ENCODE results near the gene CMC2. TPM values are rescaled to one million over a fixed set of nuclear protein-coding genes. Genes with fewer than 3 reads are reported as not detected.
A peak's percentile ranks its signal among the peaks of the same experiment; 100 is the strongest.

CMC2 gene
- total RNA-seq, 1 donor from 2014 or later: 24.5 TPM

- Histone ChIP-seq H3K27ac (ENCODE audit: low read depth, low read length) (no peak overlapping the region), H3K36me3 (ENCODE audit: control insufficient read depth in 3 of 3, insufficient read depth in 3 of 3, low read length in 3 of 3) (no peaks in the 10 kb centered on the region), H3K9me3 (ENCODE audit: control insufficient read depth in 3 of 3, low read length in 3 of 3) (no peaks in the 10 kb centered on the region), H3K9ac (ENCODE audit: low read depth in 1 of 3, low read length in 3 of 3) (no peak overlapping the region), H3K27me3 (ENCODE audit: control insufficient read depth in 3 of 3, insufficient read depth in 3 of 3, low read length in 3 of 3) (no peaks in the 10 kb centered on the region), H3K4me3 (ENCODE audit: low read length in 3 of 3) (no peak overlapping the region), H3K4me1 (ENCODE audit: control insufficient read depth in 3 of 3, insufficient read depth in 3 of 3, low read length in 3 of 3) (no peaks in the 10 kb centered on the region)
These were observed 23.4 kb upstream of the CMC2 start for GRCh38 chr16:81029930-81030604.

GRCh38 chr16:81026429-81026828 lies 19.7 kb upstream of the CMC2 start:
- Histone ChIP-seq H3K9me3 (ENCODE audit: control insufficient read depth in 3 of 3, low read length in 3 of 3) (no peaks in the 10 kb centered on the region), H3K36me3 (ENCODE audit: control insufficient read depth in 3 of 3, insufficient read depth in 3 of 3, low read length in 3 of 3) (peaks cover 0 to under 1% (median under 1%) of the 10 kb centered on the region in 3 donors), H3K4me3 (ENCODE audit: low read length in 3 of 3) (no peak overlapping the region), H3K9ac (ENCODE audit: low read depth in 1 of 3, low read length in 3 of 3) (no peak overlapping the region), H3K27me3 (ENCODE audit: control insufficient read depth in 3 of 3, insufficient read depth in 3 of 3, low read length in 3 of 3) (no peaks in the 10 kb centered on the region), H3K27ac (ENCODE audit: low read depth, low read length) (no peak overlapping the region), H3K4me1 (ENCODE audit: control insufficient read depth in 3 of 3, insufficient read depth in 3 of 3, low read length in 3 of 3) (no peaks in the 10 kb centered on the region)

- Histone ChIP-seq H3K27ac (ENCODE audit: low read depth, low read length) (no peak overlapping the region), H3K9ac (ENCODE audit: low read depth in 1 of 3, low read length in 3 of 3) (no peak overlapping the region), H3K36me3 (ENCODE audit: control insufficient read depth in 3 of 3, insufficient read depth in 3 of 3, low read length in 3 of 3) (peaks cover 1 to 7% (median 6%) of the 10 kb centered on the region in 3 donors), H3K27me3 (ENCODE audit: control insufficient read depth in 3 of 3, insufficient read depth in 3 of 3, low read length in 3 of 3) (no peaks in the 10 kb centered on the region), H3K4me3 (ENCODE audit: low read length in 3 of 3) (no peak overlapping the region), H3K4me1 (ENCODE audit: control insufficient read depth in 3 of 3, insufficient read depth in 3 of 3, low read length in 3 of 3) (no peaks in the 10 kb centered on the region), H3K9me3 (ENCODE audit: control insufficient read depth in 3 of 3, low read length in 3 of 3) (no peaks in the 10 kb centered on the region)
These were observed 11.8 kb upstream of the CMC2 start for GRCh38 chr16:81018496-81018895.

GRCh38 chr16:81014672-81015071 lies 8.0 kb upstream of the CMC2 start:
- H3K27me3 ChIP-seq (ENCODE audit: control insufficient read depth in 3 of 3, insufficient read depth in 3 of 3, low read length in 3 of 3): no peaks in the 10 kb centered on the region
- H3K4me1 ChIP-seq (ENCODE audit: control insufficient read depth in 3 of 3, insufficient read depth in 3 of 3, low read length in 3 of 3): no peaks in the 10 kb centered on the region
- H3K9ac ChIP-seq (ENCODE audit: low read depth in 1 of 3, low read length in 3 of 3): no peak overlapping the region
- no peaks in the 10 kb centered on the region for H3K9me3 ChIP-seq (ENCODE audit: control insufficient read depth in 3 of 3, low read length in 3 of 3)
- peaks cover 0 to 5% (median 2%) of the 10 kb centered on the region in 3 donors for H3K36me3 ChIP-seq (ENCODE audit: control insufficient read depth in 3 of 3, insufficient read depth in 3 of 3, low read length in 3 of 3)
- no peak overlapping the region for H3K27ac ChIP-seq (ENCODE audit: low read depth, low read length)
- no peak overlapping the region for H3K4me3 ChIP-seq (ENCODE audit: low read length in 3 of 3)

GRCh38 chr16:81012974-81013373 lies 6.3 kb upstream of the CMC2 start:
- H3K9me3 ChIP-seq (ENCODE audit: control insufficient read depth in 3 of 3, low read length in 3 of 3): no peaks in the 10 kb centered on the region
- H3K36me3 ChIP-seq (ENCODE audit: control insufficient read depth in 3 of 3, insufficient read depth in 3 of 3, low read length in 3 of 3): peaks cover 0 to 5% (median 2%) of the 10 kb centered on the region in 3 donors
- H3K27me3 ChIP-seq (ENCODE audit: control insufficient read depth in 3 of 3, insufficient read depth in 3 of 3, low read length in 3 of 3): no peaks in the 10 kb centered on the region
- H3K4me3 ChIP-seq (ENCODE audit: low read length in 3 of 3): no peak overlapping the region
- H3K9ac ChIP-seq (ENCODE audit: low read depth in 1 of 3, low read length in 3 of 3): no peak overlapping the region
- H3K27ac ChIP-seq (ENCODE audit: low read depth, low read length): no peak overlapping the region
- H3K4me1 ChIP-seq (ENCODE audit: control insufficient read depth in 3 of 3, insufficient read depth in 3 of 3, low read length in 3 of 3): peaks cover 0 to under 1% (median 0%) of the 10 kb centered on the region in 3 donors

GRCh38 chr16:81008505-81008789 lies 1.8 kb upstream of the CMC2 start:
- no peak overlapping the region for H3K9ac ChIP-seq (ENCODE audit: low read depth in 1 of 3, low read length in 3 of 3)
- H3K9me3 ChIP-seq (ENCODE audit: control insufficient read depth in 3 of 3, low read length in 3 of 3): no peaks in the 10 kb centered on the region
- H3K36me3 ChIP-seq (ENCODE audit: control insufficient read depth in 3 of 3, insufficient read depth in 3 of 3, low read length in 3 of 3): peaks cover 0 to 4% (median 0%) of the 10 kb centered on the region in 3 donors
- H3K27me3 ChIP-seq (ENCODE audit: control insufficient read depth in 3 of 3, insufficient read depth in 3 of 3, low read length in 3 of 3): no peaks in the 10 kb centered on the region
- peaks cover 15 to 21% (median 18%) of the 10 kb centered on the region in 3 donors for H3K4me1 ChIP-seq (ENCODE audit: control insufficient read depth in 3 of 3, insufficient read depth in 3 of 3, low read length in 3 of 3)
- no peak overlapping the region for H3K27ac ChIP-seq (ENCODE audit: low read depth, low read length)
- H3K4me3 ChIP-seq (ENCODE audit: low read length in 3 of 3): no peak overlapping the region

GRCh38 chr16:81006211-81006812 lies 373 bp downstream of the CMC2 start:
- no peaks in the 10 kb centered on the region for H3K27me3 ChIP-seq (ENCODE audit: control insufficient read depth in 3 of 3, insufficient read depth in 3 of 3, low read length in 3 of 3)
- H3K27ac ChIP-seq (ENCODE audit: low read depth, low read length): peak overlapping the region; percentile 98
- no peaks in the 10 kb centered on the region for H3K9me3 ChIP-seq (ENCODE audit: control insufficient read depth in 3 of 3, low read length in 3 of 3)
- H3K9ac ChIP-seq (ENCODE audit: low read depth in 1 of 3, low read length in 3 of 3): peak overlapping the region; percentile 86 to 100 (median 98)
- H3K4me1 ChIP-seq (ENCODE audit: control insufficient read depth in 3 of 3, insufficient read depth in 3 of 3, low read length in 3 of 3): peaks cover 15 to 23% (median 21%) of the 10 kb centered on the region in 3 donors
- H3K4me3 ChIP-seq (ENCODE audit: low read length in 3 of 3): peak overlapping the region; percentile 80 to 96 (median 81)
- H3K36me3 ChIP-seq (ENCODE audit: control insufficient read depth in 3 of 3, insufficient read depth in 3 of 3, low read length in 3 of 3): no peaks in the 10 kb centered on the region

- Histone ChIP-seq H3K9me3 (ENCODE audit: control insufficient read depth in 3 of 3, low read length in 3 of 3) (no peaks in the 10 kb centered on the region), H3K27ac (ENCODE audit: low read depth, low read length) (peak overlapping the region; percentile 98), H3K27me3 (ENCODE audit: control insufficient read depth in 3 of 3, insufficient read depth in 3 of 3, low read length in 3 of 3) (no peaks in the 10 kb centered on the region), H3K9ac (ENCODE audit: low read depth in 1 of 3, low read length in 3 of 3) (peak overlapping the region; percentile 86 to 100 (median 98)), H3K4me1 (ENCODE audit: control insufficient read depth in 3 of 3, insufficient read depth in 3 of 3, low read length in 3 of 3) (peaks cover 15 to 23% (median 21%) of the 10 kb centered on the region in 3 donors), H3K36me3 (ENCODE audit: control insufficient read depth in 3 of 3, insufficient read depth in 3 of 3, low read length in 3 of 3) (no peaks in the 10 kb centered on the region), H3K4me3 (ENCODE audit: low read length in 3 of 3) (peak overlapping the region; percentile 80 to 96 (median 81))
These were observed 999 bp downstream of the CMC2 start for GRCh38 chr16:81005610-81006161.

GRCh38 chr16:81004646-81005353 lies 1.9 kb downstream of the CMC2 start:
- Histone ChIP-seq H3K9me3 (ENCODE audit: control insufficient read depth in 3 of 3, low read length in 3 of 3) (no peaks in the 10 kb centered on the region), H3K27me3 (ENCODE audit: control insufficient read depth in 3 of 3, insufficient read depth in 3 of 3, low read length in 3 of 3) (no peaks in the 10 kb centered on the region), H3K4me3 (ENCODE audit: low read length in 3 of 3) (peak overlapping the region in 1 of 3 donors; percentile 38), H3K27ac (ENCODE audit: low read depth, low read length) (peak overlapping the region; percentile 48), H3K4me1 (ENCODE audit: control insufficient read depth in 3 of 3, insufficient read depth in 3 of 3, low read length in 3 of 3) (peaks cover 15 to 23% (median 21%) of the 10 kb centered on the region in 3 donors), H3K36me3 (ENCODE audit: control insufficient read depth in 3 of 3, insufficient read depth in 3 of 3, low read length in 3 of 3) (no peaks in the 10 kb centered on the region), H3K9ac (ENCODE audit: low read depth in 1 of 3, low read length in 3 of 3) (no peak overlapping the region)
